ENCODE results near the gene DOCK3. TPM values are rescaled to one million over a fixed set of nuclear protein-coding genes. Genes with fewer than 3 reads are reported as not detected.
"Not testable (repeated sequence)": the region's sequence is repeated elsewhere in the genome, so short reads cannot be mapped to it uniquely, and the experiment has no call there.

The DOCK3 gene
- total and polyA plus RNA-seq, 10 of the 15 experiments (the other 5 are each of a cell fraction or from before 2014, with no cell fraction given) = 0.02 to 0.52 (median 0.04) TPM; not detected in 5

DNA sequence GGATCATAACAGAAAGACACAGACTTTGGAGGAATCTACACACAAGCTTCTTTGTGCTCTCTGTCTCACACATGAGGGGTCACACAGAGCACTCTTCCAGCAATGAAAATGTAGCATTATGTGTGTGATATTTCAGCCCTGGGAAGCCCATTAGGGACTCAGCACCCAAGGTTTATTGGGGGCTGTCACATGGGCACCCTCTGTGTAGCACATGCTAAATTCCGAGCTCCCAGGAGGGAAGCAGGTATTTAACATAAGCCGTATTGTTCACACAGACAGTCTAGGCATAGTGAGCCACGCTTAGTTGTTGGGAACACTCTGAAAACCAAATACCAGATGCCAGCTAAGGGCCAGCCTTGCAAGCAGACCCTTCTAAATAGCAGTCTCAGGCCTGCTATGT is 448.8 kb downstream of the DOCK3 start:
- no peaks in the 10 kb centered on the region for H3K36me3 ChIP-seq (ENCODE audit: control insufficient read depth in 2 of 2, insufficient read depth in 2 of 2, low read length in 1 of 2)
- intact Hi-C loops (cut with micrococcal nuclease; ENCODE audit: unreplicated experiment) (no loop called here), in situ Hi-C loops (cut with MboI) (no loop called here)
- no peaks in the 10 kb centered on the region for H3K4me1 ChIP-seq (ENCODE audit: control insufficient read depth, insufficient read depth, low read length)
- TF ChIP-seq ESRRA (IDR thresholded peaks at IDR 0.05; ENCODE audit: low read length) = no peak
- TF ChIP-seq YBX1 (IDR thresholded peaks at IDR 0.05) = no peak
- no peak for TF ChIP-seq SIN3A (IDR thresholded peaks at IDR 0.05; ENCODE audit: low read depth, low read length)
- TF ChIP-seq BRCA1 (IDR thresholded peaks at IDR 0.05; ENCODE audit: low read depth, low read length) = no peak
- no peak for TF ChIP-seq JUND (IDR thresholded peaks at IDR 0.05; ENCODE audit: low read depth, low read length)
- TF ChIP-seq, protein P1, sequence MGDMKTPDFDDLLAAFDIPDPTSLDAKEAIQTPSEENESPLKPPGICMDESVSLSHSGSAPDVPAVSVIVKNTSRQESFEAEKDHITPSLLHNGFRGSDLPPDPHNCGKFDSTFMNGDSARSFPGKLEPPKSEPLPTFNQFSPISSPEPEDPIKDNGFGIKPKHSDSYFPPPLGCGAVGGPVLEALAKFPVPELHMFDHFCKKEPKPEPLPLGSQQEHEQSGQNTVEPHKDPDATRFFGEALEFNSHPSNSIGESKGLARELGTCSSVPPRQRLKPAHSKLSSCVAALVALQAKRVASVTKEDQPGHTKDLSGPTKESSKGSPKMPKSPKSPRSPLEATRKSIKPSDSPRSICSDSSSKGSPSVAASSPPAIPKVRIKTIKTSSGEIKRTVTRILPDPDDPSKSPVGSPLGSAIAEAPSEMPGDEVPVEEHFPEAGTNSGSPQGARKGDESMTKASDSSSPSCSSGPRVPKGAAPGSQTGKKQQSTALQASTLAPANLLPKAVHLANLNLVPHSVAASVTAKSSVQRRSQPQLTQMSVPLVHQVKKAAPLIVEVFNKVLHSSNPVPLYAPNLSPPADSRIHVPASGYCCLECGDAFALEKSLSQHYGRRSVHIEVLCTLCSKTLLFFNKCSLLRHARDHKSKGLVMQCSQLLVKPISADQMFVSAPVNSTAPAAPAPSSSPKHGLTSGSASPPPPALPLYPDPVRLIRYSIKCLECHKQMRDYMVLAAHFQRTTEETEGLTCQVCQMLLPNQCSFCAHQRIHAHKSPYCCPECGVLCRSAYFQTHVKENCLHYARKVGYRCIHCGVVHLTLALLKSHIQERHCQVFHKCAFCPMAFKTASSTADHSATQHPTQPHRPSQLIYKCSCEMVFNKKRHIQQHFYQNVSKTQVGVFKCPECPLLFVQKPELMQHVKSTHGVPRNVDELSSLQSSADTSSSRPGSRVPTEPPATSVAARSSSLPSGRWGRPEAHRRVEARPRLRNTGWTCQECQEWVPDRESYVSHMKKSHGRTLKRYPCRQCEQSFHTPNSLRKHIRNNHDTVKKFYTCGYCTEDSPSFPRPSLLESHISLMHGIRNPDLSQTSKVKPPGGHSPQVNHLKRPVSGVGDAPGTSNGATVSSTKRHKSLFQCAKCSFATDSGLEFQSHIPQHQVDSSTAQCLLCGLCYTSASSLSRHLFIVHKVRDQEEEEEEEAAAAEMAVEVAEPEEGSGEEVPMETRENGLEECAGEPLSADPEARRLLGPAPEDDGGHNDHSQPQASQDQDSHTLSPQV (IDR thresholded peaks at IDR 0.05) = no peak
- TF ChIP-seq, protein P2, sequence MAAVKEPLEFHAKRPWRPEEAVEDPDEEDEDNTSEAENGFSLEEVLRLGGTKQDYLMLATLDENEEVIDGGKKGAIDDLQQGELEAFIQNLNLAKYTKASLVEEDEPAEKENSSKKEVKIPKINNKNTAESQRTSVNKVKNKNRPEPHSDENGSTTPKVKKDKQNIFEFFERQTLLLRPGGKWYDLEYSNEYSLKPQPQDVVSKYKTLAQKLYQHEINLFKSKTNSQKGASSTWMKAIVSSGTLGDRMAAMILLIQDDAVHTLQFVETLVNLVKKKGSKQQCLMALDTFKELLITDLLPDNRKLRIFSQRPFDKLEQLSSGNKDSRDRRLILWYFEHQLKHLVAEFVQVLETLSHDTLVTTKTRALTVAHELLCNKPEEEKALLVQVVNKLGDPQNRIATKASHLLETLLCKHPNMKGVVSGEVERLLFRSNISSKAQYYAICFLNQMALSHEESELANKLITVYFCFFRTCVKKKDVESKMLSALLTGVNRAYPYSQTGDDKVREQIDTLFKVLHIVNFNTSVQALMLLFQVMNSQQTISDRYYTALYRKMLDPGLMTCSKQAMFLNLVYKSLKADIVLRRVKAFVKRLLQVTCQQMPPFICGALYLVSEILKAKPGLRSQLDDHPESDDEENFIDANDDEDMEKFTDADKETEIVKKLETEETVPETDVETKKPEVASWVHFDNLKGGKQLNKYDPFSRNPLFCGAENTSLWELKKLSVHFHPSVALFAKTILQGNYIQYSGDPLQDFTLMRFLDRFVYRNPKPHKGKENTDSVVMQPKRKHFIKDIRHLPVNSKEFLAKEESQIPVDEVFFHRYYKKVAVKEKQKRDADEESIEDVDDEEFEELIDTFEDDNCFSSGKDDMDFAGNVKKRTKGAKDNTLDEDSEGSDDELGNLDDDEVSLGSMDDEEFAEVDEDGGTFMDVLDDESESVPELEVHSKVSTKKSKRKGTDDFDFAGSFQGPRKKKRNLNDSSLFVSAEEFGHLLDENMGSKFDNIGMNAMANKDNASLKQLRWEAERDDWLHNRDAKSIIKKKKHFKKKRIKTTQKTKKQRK (IDR thresholded peaks at IDR 0.05; ENCODE audit: low read depth, low read length) = no peak
- TF ChIP-seq MEF2B (IDR thresholded peaks at IDR 0.05; ENCODE audit: partially characterized antibody, poor library complexity, severe bottlenecking) = no peak
- no peak for TF ChIP-seq POLR2AphosphoS5 (IDR thresholded peaks at IDR 0.05; ENCODE audit: low read length)
- no peak for TF ChIP-seq TCF7 (IDR thresholded peaks at IDR 0.05; ENCODE audit: borderline replicate concordance)
- BruUV-seq (replicated peaks) = no TSS peak
- FAIRE-seq (no peak), ATAC-seq (no peak), DNase-seq (ENCODE audit: low read depth, low spot score) (no peak)
- ChIA-PET POLR2A (no interaction called here), RAD21 (ENCODE audit: unreplicated experiment) (no interaction called here), CTCF (no interaction called here), SMC1A (ENCODE audit: uncharacterized antibody, unreplicated experiment) (no interaction called here)
- no peak overlapping the region for H3K9ac ChIP-seq (ENCODE audit: control insufficient read depth, insufficient read depth, low read length)
- no peaks in the 10 kb centered on the region for H4K20me1 ChIP-seq (ENCODE audit: control insufficient read depth, insufficient read depth)
- no peaks in the 10 kb centered on the region for H3K27me3 ChIP-seq (replicated peaks in 1 of 2; ENCODE audit: control insufficient read depth in 2 of 2, insufficient read depth in 2 of 2, low read length in 1 of 2)
- H3K4me2 ChIP-seq (ENCODE audit: control insufficient read depth, insufficient read depth) = no peak overlapping the region
- no peaks in the 10 kb centered on the region for H3K9me3 ChIP-seq (replicated peaks; ENCODE audit: control insufficient read depth, insufficient read depth, low read length)
- H2AFZ ChIP-seq (ENCODE audit: control insufficient read depth, low read depth, low read length) = no peak overlapping the region
- H3K79me2 ChIP-seq (ENCODE audit: control insufficient read depth, insufficient read depth, low read length) = no peaks in the 10 kb centered on the region
- WGBS (ENCODE audit: insufficient coverage, insufficient replicate concordance, low lambda C conversion rate, missing lambda C conversion rate) = 29% methylated on average over 3 of the region's 3 CpGs
- no peak overlapping the region for H3K4me3 ChIP-seq
- H3K27ac ChIP-seq (ENCODE audit: control insufficient read depth, insufficient read depth) = no peak overlapping the region

DNA sequence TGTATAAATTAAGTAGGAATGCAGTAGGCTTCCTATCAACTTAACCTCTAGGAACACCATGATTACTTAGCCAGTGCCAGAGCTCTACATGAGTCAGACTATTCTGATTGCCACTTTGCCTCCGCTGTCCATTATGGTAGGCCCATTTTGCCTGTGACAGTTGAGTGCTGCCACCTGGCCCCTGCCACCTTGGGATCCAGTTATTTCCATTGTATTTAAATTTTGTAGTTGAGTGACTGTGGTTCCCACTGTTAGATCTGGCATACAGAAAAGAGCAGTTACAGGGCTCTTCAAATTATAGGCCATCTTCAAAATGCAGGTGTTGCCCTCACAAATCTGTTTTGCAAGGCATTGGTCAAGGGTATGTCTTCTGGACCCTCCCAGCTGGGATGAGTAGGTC is 456.9 kb downstream of the DOCK3 start:
- H3K27ac ChIP-seq (ENCODE audit: control insufficient read depth, insufficient read depth); H2AFZ ChIP-seq (ENCODE audit: control insufficient read depth, low read depth, low read length); H3K36me3 ChIP-seq (ENCODE audit: control insufficient read depth in 2 of 2, insufficient read depth in 2 of 2, low read length in 1 of 2); H3K9me3 ChIP-seq (replicated peaks; ENCODE audit: control insufficient read depth, insufficient read depth, low read length); H4K20me1 ChIP-seq (ENCODE audit: control insufficient read depth, insufficient read depth); RAD21 ChIA-PET (ENCODE audit: unreplicated experiment); DNase-seq (ENCODE audit: low read depth, low spot score); H3K4me3 ChIP-seq; H3K4me1 ChIP-seq (ENCODE audit: control insufficient read depth, insufficient read depth, low read length); H3K4me2 ChIP-seq (ENCODE audit: control insufficient read depth, insufficient read depth); BruUV-seq (replicated peaks); FAIRE-seq; SMC1A ChIA-PET (ENCODE audit: uncharacterized antibody, unreplicated experiment); CTCF ChIA-PET; ATAC-seq; in situ Hi-C loops (cut with MboI); intact Hi-C loops (cut with micrococcal nuclease; ENCODE audit: unreplicated experiment); H3K9ac ChIP-seq (ENCODE audit: control insufficient read depth, insufficient read depth, low read length); H3K79me2 ChIP-seq (ENCODE audit: control insufficient read depth, insufficient read depth, low read length); H3K27me3 ChIP-seq (replicated peaks in 1 of 2; ENCODE audit: control insufficient read depth in 2 of 2, insufficient read depth in 2 of 2, low read length in 1 of 2); POLR2A ChIA-PET: not testable (repeated sequence)
- 64% methylated on average over 1 of the region's 1 CpG for WGBS (ENCODE audit: insufficient coverage, insufficient replicate concordance, low lambda C conversion rate, missing lambda C conversion rate)
